C4-2B (cell line): Measurements from ENCODE around the gene MAD2L1BP.
"Not testable (repeated sequence)": the region's sequence is repeated elsewhere in the genome, so short reads cannot be mapped to it uniquely, and the experiment has no call there.

Experiments
- H3K27ac ChIP-seq: fragments of 450-650 bp; 2 replicates; pipeline ENCODE4 v1.5.1; 2017
- ZFX ChIP-seq: fragments of 450-650 bp; IDR thresholded peaks from 2 replicates; pipeline ENCODE4 v1.6.1; 2017
- TF ChIP-seq, protein P1 (sequence below): fragments of 450-650 bp; conservative IDR thresholded peaks from 2 replicates; pipeline ENCODE4 v1.5.1; 2017; ENCODE audit warnings: mild to moderate bottlenecking

The MAD2L1BP gene

DNA sequence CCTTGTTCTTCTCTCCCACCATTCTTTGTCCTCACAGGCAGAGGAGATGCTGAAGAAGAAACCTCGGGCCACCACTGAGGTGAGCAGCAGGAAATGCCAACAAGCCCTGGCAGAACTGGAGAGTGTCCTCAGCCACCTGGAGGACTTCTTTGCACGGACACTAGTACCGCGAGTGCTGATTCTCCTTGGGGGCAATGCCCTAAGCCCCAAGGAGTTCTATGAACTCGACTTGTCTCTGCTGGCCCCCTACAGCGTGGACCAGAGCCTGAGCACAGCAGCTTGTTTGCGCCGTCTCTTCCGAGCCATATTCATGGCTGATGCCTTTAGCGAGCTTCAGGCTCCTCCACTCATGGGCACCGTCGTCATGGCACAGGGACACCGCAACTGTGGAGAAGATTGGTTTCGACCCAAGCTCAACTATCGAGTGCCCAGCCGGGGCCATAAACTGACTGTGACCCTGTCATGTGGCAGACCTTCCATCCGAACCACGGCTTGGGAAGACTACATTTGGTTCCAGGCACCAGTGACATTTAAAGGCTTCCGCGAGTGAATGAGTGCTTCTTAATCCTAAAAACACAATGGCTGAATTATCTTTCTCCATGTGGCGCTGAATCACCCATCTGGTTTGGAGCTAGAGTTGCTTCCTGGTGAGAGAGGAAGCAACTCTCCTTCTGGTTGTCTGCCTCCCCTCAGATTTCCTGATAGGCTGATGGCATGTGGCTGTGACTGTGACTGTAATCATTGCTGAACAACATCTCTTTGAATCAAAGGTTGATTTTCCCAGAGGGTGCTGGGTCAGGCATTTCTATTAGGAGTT, 4.6 kb downstream of the MAD2L1BP start:
- no peak for TF ChIP-seq ZFX
- TF ChIP-seq, protein P1, sequence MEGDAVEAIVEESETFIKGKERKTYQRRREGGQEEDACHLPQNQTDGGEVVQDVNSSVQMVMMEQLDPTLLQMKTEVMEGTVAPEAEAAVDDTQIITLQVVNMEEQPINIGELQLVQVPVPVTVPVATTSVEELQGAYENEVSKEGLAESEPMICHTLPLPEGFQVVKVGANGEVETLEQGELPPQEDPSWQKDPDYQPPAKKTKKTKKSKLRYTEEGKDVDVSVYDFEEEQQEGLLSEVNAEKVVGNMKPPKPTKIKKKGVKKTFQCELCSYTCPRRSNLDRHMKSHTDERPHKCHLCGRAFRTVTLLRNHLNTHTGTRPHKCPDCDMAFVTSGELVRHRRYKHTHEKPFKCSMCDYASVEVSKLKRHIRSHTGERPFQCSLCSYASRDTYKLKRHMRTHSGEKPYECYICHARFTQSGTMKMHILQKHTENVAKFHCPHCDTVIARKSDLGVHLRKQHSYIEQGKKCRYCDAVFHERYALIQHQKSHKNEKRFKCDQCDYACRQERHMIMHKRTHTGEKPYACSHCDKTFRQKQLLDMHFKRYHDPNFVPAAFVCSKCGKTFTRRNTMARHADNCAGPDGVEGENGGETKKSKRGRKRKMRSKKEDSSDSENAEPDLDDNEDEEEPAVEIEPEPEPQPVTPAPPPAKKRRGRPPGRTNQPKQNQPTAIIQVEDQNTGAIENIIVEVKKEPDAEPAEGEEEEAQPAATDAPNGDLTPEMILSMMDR = no peak
- H3K27ac ChIP-seq = no peak overlapping the region

DNA sequence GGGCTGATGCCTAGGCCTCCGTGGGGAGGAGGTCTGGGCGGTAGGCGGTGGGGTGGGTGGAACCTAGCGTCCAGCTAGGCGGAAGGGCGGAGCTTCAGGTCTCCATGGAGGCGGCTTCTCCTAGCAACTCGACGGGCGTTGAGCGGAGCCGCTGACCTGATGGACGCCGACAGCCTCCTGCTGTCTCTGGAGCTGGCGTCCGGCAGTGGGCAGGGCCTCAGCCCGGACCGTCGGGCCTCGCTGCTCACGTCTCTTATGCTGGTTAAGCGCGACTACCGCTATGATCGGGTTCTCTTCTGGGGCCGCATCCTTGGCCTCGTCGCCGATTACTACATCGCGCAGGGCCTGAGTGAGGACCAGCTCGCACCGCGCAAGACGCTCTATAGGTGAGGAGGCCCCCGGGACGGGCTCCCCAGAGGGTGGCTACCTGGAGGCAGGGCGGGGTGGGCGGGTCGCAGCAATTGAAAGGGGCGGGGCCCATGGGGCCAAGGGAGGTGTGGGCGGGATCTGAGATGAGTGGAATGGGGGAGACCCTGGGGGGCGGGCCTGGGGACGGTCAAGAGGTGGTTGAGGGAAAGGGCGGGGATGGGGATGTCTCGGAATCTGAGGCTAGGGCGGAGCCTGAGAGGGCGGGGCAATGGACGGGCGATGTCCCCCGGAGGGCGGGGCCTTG, 9.4 kb downstream of the MAD2L1BP start, which contains the start of gene RSPH9:
RSPH9 (plus strand) TSS at position 97 of the 673 bp plus-strand sequence; CDS start at position 160, 63 bp downstream.
- H3K27ac ChIP-seq = no peak within 1 kb of the TSS

DNA sequence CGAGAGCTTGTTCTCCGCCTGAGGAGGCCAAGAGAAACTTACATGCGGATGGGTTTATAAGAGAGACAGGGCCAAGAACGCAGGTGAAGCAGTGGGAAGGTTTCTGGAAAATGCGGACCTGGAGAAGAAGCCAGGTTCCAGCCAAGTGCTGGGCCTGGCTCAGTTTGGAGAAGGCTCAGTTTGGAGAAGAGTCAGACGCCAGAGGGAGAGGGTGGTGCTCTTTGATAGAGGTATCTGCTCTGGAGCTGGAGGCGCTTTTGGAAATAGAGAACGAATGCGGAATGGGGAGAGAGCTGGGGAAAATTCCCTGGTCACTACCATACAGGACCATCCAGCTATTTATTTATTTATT, 9.9 kb downstream of the MAD2L1BP start:
- no peak for TF ChIP-seq ZFX
- TF ChIP-seq, protein P1 = no peak
- no peak overlapping the region for H3K27ac ChIP-seq

More for the DNA sequence above, 9.4 kb downstream of the MAD2L1BP start, which contains the start of gene RSPH9:
- no peak for TF ChIP-seq ZFX
- TF ChIP-seq, protein P1 = no peak

DNA sequence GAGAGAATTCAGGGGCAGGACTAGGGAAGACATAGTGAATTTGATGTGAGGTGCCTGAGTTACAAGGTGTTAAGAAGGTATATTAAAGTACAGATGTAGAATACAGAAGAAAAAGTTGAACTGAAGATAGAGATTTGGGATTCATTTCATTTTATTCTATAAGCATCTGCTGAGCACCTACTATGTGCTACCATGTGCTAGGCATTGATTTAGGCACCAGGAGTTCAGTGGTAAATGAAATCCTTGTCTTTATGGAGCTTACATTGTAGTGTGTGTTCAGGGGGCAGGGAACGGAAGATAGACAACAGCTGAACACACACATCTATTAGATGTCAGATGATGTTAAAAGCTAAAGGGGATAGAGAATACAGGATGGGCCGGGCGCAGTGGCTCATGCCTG, 12.0 kb downstream of the MAD2L1BP start:
- H3K27ac ChIP-seq = no peak overlapping the region
- TF ChIP-seq, protein P1 = no peak
- no peak for TF ChIP-seq ZFX

DNA sequence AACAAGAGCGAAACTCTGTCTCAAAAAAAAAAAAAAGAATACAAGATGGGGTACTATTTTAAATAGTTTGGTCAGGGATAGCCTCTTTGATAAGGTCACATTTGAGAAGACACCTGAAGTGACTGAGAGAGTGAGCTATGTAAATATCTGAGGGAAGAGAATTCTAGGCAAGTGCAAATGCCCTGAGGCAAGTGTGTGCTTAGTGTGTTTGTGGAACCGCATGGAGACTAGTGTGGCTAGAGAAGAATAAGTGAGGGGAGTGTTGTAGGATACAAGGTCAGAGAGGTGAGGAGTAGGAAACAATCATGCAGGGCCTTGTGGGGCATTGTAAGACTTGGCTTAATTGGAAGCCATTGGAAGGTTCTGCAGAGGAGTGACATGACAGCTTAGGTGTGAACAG, 12.6 kb downstream of the MAD2L1BP start:
- no peak overlapping the region for H3K27ac ChIP-seq
- TF ChIP-seq, protein P1 = no peak
- no peak for TF ChIP-seq ZFX

DNA sequence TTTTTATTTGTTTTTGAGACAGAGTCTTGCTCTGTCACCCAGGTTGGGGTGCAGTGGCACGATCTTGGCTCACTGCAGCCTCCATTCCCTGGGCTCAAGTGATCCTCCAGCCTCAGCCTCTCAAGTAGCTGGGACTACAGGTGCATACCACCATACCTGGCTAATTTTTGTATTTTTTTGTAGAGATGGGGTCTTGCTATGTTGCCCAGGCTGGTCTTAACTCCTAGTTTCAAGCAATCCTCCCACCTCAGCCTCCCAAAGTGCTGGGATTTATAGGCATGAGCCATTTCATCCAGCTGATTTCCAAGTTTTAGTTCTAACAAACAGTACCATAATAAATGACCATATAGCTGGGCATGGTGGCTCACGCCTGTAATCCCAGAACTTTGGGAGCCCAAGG, 17.2 kb downstream of the MAD2L1BP start:
- not testable (repeated sequence) for H3K27ac ChIP-seq

DNA sequence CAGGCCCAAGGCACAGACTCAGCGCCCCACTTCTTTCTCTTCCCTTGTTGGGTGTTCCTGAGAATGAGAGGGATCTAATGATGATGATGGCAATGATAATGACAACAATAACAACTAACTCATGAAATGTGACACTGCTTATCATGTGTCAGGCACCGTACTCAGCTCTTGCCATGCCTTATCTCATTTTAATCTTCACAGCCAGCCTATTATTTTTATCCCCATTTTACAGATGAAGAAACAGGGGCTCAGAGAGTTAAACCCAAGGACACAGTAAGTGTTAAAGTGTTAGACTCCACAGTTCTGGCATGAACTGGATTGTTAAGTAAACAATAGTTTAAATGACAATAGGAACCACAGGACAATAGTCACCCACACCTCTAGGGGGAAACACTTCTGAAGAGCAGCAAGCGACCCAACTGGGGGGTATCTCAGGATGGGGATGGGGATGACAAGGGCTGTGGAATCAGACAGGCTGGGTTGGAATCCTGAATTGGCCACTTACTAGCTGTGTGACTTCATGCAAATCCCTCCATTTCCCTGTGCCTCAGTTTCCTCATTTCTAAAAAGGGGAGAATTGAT, 21.7 kb downstream of the MAD2L1BP start:
- no peak for TF ChIP-seq ZFX
- TF ChIP-seq, protein P1 = no peak
- H3K27ac ChIP-seq = no peak overlapping the region
